Amniotic stem cell (primary cell): ENCODE measurements around the gene DPH3.
A peak's percentile ranks its signal among the peaks of the same experiment; 100 is the strongest.
"Not testable (repeated sequence)": the region's sequence is repeated elsewhere in the genome, so short reads cannot be mapped to it uniquely, and the experiment has no call there.

ENCODE experiments used
- DNase-seq: peaks from one replicate; lab custom pipeline; 2025; lab: John Stamatoyannopoulos, UW

DPH3 gene

GRCh38 chr3:16264708-16265454 is at the start of gene DPH3, which contains the start of gene OXNAD1:
DPH3 (minus strand) TSS chr3:16264943; CDS start chr3:16264876, 67 bp downstream.
OXNAD1 (plus strand) TSS chr3:16265212; CDS start chr3:16270953, 5,741 bp downstream.
- DNase-seq: peak; percentile 99

- no peak for DNase-seq
These were observed 49.3 kb upstream of the DPH3 start for GRCh38 chr3:16313886-16314645.

- no peak for DNase-seq
These were observed 47.3 kb upstream of the DPH3 start for GRCh38 chr3:16311960-16312451.

- not testable (repeated sequence) for DNase-seq
These were observed 45.7 kb upstream of the DPH3 start for GRCh38 chr3:16310486-16310885.

GRCh38 chr3:16309558-16309957 is 44.8 kb upstream of the DPH3 start:
- DNase-seq: no peak

GRCh38 chr3:16308727-16309126 is 44.0 kb upstream of the DPH3 start:
- no peak for DNase-seq

- no peak for DNase-seq
These were observed 43.2 kb upstream of the DPH3 start for GRCh38 chr3:16307832-16308531.

GRCh38 chr3:16305111-16305541 is 40.4 kb upstream of the DPH3 start:
- no peak for DNase-seq

GRCh38 chr3:16304061-16305010 is 39.6 kb upstream of the DPH3 start:
- no peak for DNase-seq

GRCh38 chr3:16303037-16303575 is 38.4 kb upstream of the DPH3 start:
- no peak for DNase-seq

GRCh38 chr3:16302082-16302631 is 37.4 kb upstream of the DPH3 start:
- DNase-seq: no peak

GRCh38 chr3:16301507-16301906 is 36.8 kb upstream of the DPH3 start:
- no peak for DNase-seq

GRCh38 chr3:16300881-16301359 is 36.2 kb upstream of the DPH3 start:
- no peak for DNase-seq

- no peak for DNase-seq
These were observed 35.6 kb upstream of the DPH3 start for GRCh38 chr3:16300307-16300706.

- no peak for DNase-seq
These were observed 35.0 kb upstream of the DPH3 start for GRCh38 chr3:16299746-16300145.

- no peak for DNase-seq
These were observed 34.1 kb upstream of the DPH3 start for GRCh38 chr3:16298891-16299290.

GRCh38 chr3:16297997-16298885 is 33.5 kb upstream of the DPH3 start:
- no peak for DNase-seq

- no peak for DNase-seq
These were observed 30.7 kb upstream of the DPH3 start for GRCh38 chr3:16295298-16295890.

GRCh38 chr3:16294844-16295243 is 30.1 kb upstream of the DPH3 start:
- no peak for DNase-seq
